Uterus (tissue), 4 donors: ENCODE results near the gene CDH15. TPM values are rescaled to one million over a fixed set of nuclear protein-coding genes. Genes with fewer than 3 reads are reported as not detected.

Source experiments
- DNase-seq, 2 donors: peaks; one replicate each; pipeline ENCODE4 v3.0.0-alpha.2; 2019 to 2020
- H3K27ac ChIP-seq, 2 donors: fragments of 200-600 bp; sonication (generic); 1 replicate in 1 of 2; 2 replicates in 1 of 2; pipeline ENCODE4 v1.5.1; 2016 to 2018
- H3K27me3 ChIP-seq, 2 donors: fragments of 200-600 bp; sonication (generic); one replicate each; pipeline ENCODE4 v1.5.1; 2018 to 2019; ENCODE audit warnings: control low read depth in 1 of 2
- H3K36me3 ChIP-seq, 2 donors: fragments of 200-600 bp; sonication (generic); one replicate each; pipeline ENCODE4 v1.5.1; 2019; ENCODE audit warnings: control low read depth in 1 of 2
- H3K4me1 ChIP-seq, 2 donors: fragments of 200-600 bp; sonication (generic); one replicate each; pipeline ENCODE4 v1.5.1; 2018 to 2019; ENCODE audit warnings: control low read depth in 1 of 2
- H3K4me3 ChIP-seq, 2 donors: fragments of 200-600 bp; sonication (generic); 1 replicate in 1 of 2; 2 replicates in 1 of 2; pipeline ENCODE4 v1.5.1; 2018 to 2019; ENCODE audit warnings: mild to moderate bottlenecking in 1 of 2
- H3K9me3 ChIP-seq, 2 donors: fragments of 200-600 bp; sonication (generic); one replicate each; pipeline ENCODE4 v1.5.1; 2019; ENCODE audit warnings: control low read depth in 1 of 2
- POLR2A ChIP-seq, 2 donors: fragments of 450-650 bp; IDR thresholded peaks; one replicate each; pipeline ENCODE4 v1.6.1; 2016; ENCODE audit warnings: antibody characterized with exemption in 2 of 2, mild to moderate bottlenecking in 1 of 2, moderate library complexity in 1 of 2
- intact Hi-C: fragments of 100-400 bp; cut with DNase I; formaldehyde crosslinking; loops from one replicate; pipeline ENCODE4 v1.15.1; 2023; ENCODE audit warnings: low total_unique reads
- total RNA-seq, 4 donors: library from RNA; depleted of rRNA in 3 of 4; stranded (reverse); fragments of >200 nt in 3 of 4; gene quantifications; one replicate each; pipeline versions ENCODE4 v1.1.0 to v1.2.4, GENCODE V29; 2014 to 2023
- TF ChIP-seq, protein P1 (sequence below), 4 experiments: fragments of 200-600 bp in 2 of 4; fragments of 450-650 bp in 2 of 4; sonication (generic) in 2 of 4; IDR thresholded peaks; one replicate each; pipeline ENCODE4 v1.5.1; 2016 to 2019; ENCODE audit warnings: antibody characterized with exemption in 4 of 4, mild to moderate bottlenecking in 2 of 4, moderate library complexity in 1 of 4
- donor health status: DM: yes; HTN: yes; CAD: no.

CDH15 gene
- total RNA-seq, 4 donors from 2014 or later = 0.21 TPM; not detected in 3

DNA sequence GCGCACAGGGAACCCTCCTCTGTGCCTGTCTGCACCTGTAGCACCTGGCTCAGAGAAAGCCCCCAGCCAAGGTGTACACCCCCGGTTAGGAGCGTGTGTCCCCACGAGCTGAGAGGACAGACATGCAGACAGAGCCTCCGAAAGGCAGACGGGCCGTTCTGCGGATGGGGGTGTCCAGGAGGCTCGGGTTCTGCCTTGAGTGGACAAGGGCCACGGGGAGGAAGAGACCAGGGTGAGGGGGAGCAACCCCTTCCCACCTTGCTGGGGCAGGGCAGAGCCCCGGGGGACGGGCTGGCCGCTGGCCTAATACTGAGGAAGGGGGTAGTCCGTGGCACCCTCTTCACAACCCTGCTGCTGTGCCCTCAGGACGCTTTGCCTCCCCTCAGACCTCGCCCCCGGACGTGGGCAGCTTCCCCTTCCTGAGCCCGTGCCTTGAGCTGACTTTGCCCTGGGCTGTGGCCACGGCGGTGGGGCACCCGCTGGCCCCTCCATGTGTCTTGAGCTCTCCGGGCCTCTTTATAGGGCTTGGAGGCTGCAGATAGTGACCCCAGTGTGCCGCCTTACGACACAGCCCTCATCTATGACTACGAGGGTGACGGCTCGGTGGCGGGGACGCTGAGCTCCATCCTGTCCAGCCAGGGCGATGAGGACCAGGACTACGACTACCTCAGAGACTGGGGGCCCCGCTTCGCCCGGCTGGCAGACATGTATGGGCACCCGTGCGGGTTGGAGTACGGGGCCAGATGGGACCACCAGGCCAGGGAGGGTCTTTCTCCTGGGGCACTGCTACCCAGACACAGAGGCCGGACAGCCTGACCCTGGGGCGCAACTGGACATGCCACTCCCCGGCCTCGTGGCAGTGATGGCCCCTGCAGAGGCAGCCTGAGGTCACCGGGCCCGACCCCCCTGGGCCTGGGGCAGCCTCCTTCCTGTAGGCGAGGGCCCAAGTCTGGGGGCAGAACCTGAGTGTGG lies 23.1 kb downstream of the CDH15 start:
- Histone ChIP-seq H3K9me3 (no peaks in the 10 kb centered on the region), H3K4me1 (peaks cover 0 to 8% of the 10 kb centered on the region in 2 donors), H3K27me3 (peaks cover 0 to 11% of the 10 kb centered on the region in 2 donors), H3K4me3 (no peak overlapping the region), H3K27ac (no peak overlapping the region), H3K36me3 (no peaks in the 10 kb centered on the region)
- no peak for DNase-seq
- TF ChIP-seq, protein P1, sequence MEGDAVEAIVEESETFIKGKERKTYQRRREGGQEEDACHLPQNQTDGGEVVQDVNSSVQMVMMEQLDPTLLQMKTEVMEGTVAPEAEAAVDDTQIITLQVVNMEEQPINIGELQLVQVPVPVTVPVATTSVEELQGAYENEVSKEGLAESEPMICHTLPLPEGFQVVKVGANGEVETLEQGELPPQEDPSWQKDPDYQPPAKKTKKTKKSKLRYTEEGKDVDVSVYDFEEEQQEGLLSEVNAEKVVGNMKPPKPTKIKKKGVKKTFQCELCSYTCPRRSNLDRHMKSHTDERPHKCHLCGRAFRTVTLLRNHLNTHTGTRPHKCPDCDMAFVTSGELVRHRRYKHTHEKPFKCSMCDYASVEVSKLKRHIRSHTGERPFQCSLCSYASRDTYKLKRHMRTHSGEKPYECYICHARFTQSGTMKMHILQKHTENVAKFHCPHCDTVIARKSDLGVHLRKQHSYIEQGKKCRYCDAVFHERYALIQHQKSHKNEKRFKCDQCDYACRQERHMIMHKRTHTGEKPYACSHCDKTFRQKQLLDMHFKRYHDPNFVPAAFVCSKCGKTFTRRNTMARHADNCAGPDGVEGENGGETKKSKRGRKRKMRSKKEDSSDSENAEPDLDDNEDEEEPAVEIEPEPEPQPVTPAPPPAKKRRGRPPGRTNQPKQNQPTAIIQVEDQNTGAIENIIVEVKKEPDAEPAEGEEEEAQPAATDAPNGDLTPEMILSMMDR (IDR thresholded peaks at IDR 0.05) = no peak
- TF ChIP-seq POLR2A (IDR thresholded peaks at IDR 0.05) = no peak
- intact Hi-C loops = no loop called here

DNA sequence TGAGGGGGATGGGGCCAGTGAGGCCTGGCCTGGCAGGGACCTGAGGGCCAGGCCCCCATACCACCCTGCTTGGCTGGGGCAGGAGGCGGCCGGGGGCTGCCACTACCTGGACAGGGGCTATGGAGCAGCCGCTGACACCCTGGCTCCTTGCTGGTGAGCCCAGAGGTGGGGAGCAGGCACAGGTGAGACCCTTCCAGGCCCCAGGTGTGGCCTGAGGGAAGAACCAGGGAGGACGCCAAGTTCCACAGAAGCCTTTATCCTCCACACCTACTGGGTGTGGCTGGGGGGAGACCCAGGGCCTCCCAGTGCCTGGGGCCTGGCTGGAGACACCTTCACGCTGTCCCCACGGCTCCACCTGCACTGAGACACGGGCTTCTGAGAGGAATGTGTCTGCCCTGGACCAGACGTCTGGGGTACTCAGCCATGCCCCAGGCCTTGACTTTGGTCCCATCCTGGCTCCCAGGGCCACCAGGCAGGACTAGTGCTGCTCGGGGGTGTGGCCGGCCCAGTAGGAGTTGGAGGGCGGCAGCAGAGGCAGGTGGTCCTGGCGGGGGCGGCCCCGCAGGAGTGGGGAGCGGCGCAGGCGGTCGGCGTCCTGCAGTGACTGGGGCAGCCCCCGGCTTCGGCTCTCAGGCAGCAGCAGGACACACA lies 24.1 kb downstream of the CDH15 start:
- intact Hi-C loops = no loop called here
- no peaks in the 10 kb centered on the region for H3K36me3 ChIP-seq
- H3K9me3 ChIP-seq = no peaks in the 10 kb centered on the region
- no peak overlapping the region for H3K27ac ChIP-seq
- no peak overlapping the region for H3K4me3 ChIP-seq
- no peak for TF ChIP-seq POLR2A (IDR thresholded peaks at IDR 0.05)
- TF ChIP-seq, protein P1 (IDR thresholded peaks at IDR 0.05) = no peak
- H3K4me1 ChIP-seq = peaks cover 0 to 10% of the 10 kb centered on the region in 2 donors
- peaks cover 5 to 20% of the 10 kb centered on the region in 2 donors for H3K27me3 ChIP-seq
- no peak for DNase-seq

DNA sequence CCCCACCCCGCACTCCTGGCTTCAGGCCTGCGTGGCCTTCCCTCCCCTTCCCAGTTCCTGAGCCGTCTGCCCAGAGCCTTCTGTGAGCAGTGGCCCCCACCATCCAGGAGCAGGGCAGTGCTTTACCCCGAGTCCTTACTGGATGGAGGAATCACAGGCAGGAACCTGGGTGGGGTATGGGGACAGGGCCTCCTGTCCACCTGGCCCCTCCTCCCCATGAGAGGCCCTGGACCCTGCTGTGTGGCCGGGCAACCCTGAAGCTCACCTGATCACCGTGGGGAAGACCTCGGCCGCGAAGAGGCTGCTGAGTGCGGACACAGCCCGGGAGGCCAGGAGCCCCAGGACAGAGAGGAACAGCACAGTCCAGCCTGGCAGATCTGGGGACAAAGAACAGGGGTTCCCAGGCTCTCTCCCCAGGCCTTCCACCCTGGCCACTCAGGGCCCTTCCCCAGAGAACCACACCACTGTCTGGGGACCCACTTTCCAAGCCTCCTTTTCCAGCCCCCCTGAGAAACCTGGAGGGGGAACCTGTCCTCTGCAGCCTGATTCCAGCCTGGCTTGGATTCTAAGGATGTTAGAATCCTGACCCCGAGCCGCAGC lies 25.6 kb downstream of the CDH15 start:
- no peaks in the 10 kb centered on the region for H3K9me3 ChIP-seq
- intact Hi-C loops = no loop called here
- peaks cover 0 to 19% of the 10 kb centered on the region in 2 donors for H3K4me1 ChIP-seq
- H3K27me3 ChIP-seq = peaks cover 5 to 22% of the 10 kb centered on the region in 2 donors
- TF ChIP-seq, protein P1 (IDR thresholded peaks at IDR 0.05) = no peak
- no peak for TF ChIP-seq POLR2A (IDR thresholded peaks at IDR 0.05)
- H3K36me3 ChIP-seq = no peaks in the 10 kb centered on the region
- DNase-seq = no peak
- H3K27ac ChIP-seq = no peak overlapping the region
- H3K4me3 ChIP-seq = no peak overlapping the region

GRCh38 chr16:89197633-89198416 lies 26.3 kb downstream of the CDH15 start:
- TF ChIP-seq, protein P1 (IDR thresholded peaks at IDR 0.05) = no peak
- intact Hi-C loops = no loop called here
- H3K4me1 ChIP-seq = peaks cover 0 to 16% of the 10 kb centered on the region in 2 donors
- H3K27ac ChIP-seq = no peak overlapping the region
- H3K27me3 ChIP-seq = peaks cover 7 to 25% of the 10 kb centered on the region in 2 donors
- no peaks in the 10 kb centered on the region for H3K9me3 ChIP-seq
- no peaks in the 10 kb centered on the region for H3K36me3 ChIP-seq
- no peak for DNase-seq
- no peak overlapping the region for H3K4me3 ChIP-seq
